ENCODE results near the gene IFNLR1. TPM values are rescaled to one million over a fixed set of nuclear protein-coding genes. Genes with fewer than 3 reads are reported as not detected.

The IFNLR1 gene
- total and polyA plus RNA-seq, 3 donors from 2014 or later, result 0.63 to 1.6 (median 1.5) TPM

DNA sequence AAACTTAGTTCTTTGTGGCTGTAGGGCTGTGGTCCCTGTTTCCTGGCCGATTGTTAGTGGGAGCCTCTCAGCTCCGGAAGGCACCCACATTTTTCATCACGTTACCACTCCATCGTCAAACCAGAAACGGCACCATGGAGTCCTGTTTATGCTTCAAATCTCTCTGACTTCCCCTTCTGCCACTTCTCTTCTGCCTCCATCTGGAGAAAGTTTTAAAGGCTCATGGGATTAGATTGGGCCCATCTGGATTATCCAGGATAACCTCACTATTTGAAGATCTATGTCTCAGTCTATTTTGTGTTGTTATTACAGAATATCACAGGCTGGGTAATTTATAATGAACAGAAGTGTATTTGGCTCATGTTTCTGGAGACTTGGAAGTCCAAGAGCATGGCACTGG, 24.9 kb downstream of the IFNLR1 start:
- Histone ChIP-seq H3K36me3 (ENCODE audit: low read depth, missing control alignments) (no peaks in the 10 kb centered on the region), H3K27ac (no peak overlapping the region), H3K4me1 (no peaks in the 10 kb centered on the region), H3K4me3 (no peak overlapping the region), H3K9me3 (no peaks in the 10 kb centered on the region), H3K27me3 (no peaks in the 10 kb centered on the region)
- no peak for DNase-seq
- 90 to 93% methylated on average over 5 of the region's 5 CpGs for WGBS, 2 donors
- intact Hi-C loops (cut with DNase I; ENCODE audit: low total_unique reads), result no loop called here
- TF ChIP-seq, protein P1, sequence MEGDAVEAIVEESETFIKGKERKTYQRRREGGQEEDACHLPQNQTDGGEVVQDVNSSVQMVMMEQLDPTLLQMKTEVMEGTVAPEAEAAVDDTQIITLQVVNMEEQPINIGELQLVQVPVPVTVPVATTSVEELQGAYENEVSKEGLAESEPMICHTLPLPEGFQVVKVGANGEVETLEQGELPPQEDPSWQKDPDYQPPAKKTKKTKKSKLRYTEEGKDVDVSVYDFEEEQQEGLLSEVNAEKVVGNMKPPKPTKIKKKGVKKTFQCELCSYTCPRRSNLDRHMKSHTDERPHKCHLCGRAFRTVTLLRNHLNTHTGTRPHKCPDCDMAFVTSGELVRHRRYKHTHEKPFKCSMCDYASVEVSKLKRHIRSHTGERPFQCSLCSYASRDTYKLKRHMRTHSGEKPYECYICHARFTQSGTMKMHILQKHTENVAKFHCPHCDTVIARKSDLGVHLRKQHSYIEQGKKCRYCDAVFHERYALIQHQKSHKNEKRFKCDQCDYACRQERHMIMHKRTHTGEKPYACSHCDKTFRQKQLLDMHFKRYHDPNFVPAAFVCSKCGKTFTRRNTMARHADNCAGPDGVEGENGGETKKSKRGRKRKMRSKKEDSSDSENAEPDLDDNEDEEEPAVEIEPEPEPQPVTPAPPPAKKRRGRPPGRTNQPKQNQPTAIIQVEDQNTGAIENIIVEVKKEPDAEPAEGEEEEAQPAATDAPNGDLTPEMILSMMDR (IDR thresholded peaks at IDR 0.05), result no peak
- no peak for TF ChIP-seq POLR2A (IDR thresholded peaks at IDR 0.05)

DNA sequence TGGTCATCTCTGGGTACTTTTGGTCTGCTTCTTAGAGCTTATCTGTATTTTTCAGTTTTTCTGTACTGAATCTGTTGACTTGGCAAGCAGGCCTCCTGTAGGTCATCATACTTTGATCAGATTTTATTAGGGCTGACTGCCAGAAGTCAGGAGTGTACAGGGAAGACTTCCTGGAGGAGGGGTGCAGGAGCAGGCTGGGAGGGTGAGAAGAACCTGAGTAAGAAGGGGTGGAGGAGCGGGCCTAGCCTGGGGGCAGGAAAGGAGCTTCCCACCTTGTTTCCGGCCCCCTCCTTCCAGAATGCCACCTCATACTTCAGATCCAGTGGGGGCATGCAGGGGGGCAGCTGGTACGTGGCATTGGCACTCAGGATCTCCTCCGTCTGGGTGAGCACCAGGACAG, 25.8 kb downstream of the IFNLR1 start:
- 90 to 96% methylated on average over 3 to 4 of the region's 4 CpGs for WGBS, 2 donors
- no peaks in the 10 kb centered on the region for H3K9me3 ChIP-seq
- no peaks in the 10 kb centered on the region for H3K4me1 ChIP-seq
- no peak for DNase-seq
- no peak overlapping the region for H3K4me3 ChIP-seq
- TF ChIP-seq, protein P1 (IDR thresholded peaks at IDR 0.05), result no peak
- TF ChIP-seq POLR2A (IDR thresholded peaks at IDR 0.05), result no peak
- no peak overlapping the region for H3K27ac ChIP-seq
- H3K27me3 ChIP-seq, result no peaks in the 10 kb centered on the region
- no peaks in the 10 kb centered on the region for H3K36me3 ChIP-seq (ENCODE audit: low read depth, missing control alignments)
- intact Hi-C loops (cut with DNase I; ENCODE audit: low total_unique reads), result no loop called here

DNA sequence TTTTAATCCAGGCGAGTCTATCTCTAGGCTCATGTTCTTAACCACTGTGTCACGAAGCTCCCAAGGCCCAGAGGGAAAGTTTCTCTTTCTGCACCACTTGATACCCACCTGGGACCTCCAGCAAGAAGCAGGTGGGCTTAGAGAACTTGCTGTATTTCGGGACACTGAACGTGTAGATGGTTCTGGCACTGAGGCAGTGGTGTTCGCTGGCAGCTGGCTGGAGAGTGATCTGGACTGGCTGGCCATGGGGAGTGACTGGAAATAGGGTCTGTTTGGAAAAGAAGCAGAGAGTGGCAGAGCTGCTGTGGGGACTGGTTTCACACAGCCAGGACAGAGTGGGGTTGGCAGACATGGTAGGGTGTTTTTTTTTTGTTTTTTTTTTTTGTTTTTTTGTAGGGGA, 27.7 kb downstream of the IFNLR1 start:
- intact Hi-C loops (cut with DNase I; ENCODE audit: low total_unique reads), result no loop called here
- no peak for DNase-seq
- no peaks in the 10 kb centered on the region for H3K36me3 ChIP-seq (ENCODE audit: low read depth, missing control alignments)
- H3K9me3 ChIP-seq, result no peaks in the 10 kb centered on the region
- H3K4me3 ChIP-seq, result no peak overlapping the region
- H3K27me3 ChIP-seq, result no peaks in the 10 kb centered on the region
- WGBS, 2 donors, result 91 to 94% methylated on average over 5 of the region's 5 CpGs
- H3K4me1 ChIP-seq, result no peaks in the 10 kb centered on the region
- no peak overlapping the region for H3K27ac ChIP-seq
- no peak for TF ChIP-seq POLR2A (IDR thresholded peaks at IDR 0.05)
- TF ChIP-seq, protein P1 (IDR thresholded peaks at IDR 0.05), result no peak

DNA sequence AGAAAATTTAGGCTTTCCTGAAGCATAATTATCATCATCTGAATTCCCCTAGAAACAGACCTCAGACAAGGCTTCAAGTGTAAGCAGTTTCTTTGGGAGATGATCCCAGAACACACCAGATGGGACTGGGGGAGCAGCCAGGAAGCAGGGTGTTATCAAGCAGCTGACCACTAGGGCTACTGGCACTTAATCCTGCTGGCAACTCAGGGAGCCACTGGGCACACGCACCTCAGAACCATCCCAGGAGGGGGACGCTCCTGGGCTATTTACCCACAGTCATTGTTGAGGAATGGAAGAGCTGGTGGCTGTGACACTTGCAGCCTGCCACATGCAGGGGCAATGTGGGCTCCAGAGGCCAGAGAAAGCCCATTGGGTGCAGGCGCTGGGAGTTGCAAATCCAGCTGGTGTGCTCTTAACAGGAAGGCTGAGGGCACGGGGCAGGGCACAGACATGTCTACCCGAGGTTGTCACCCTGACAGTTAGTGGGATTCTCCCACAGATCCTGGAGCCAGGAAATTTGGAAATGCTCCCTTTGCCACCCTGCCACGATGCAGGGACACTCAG, 29.1 kb downstream of the IFNLR1 start:
- 84 to 86% methylated on average over 6 of the region's 6 CpGs for WGBS, 2 donors
- no peak for DNase-seq

More for the DNA sequence above, 29.1 kb downstream of the IFNLR1 start:
- no peaks in the 10 kb centered on the region for H3K27me3 ChIP-seq
- no peaks in the 10 kb centered on the region for H3K9me3 ChIP-seq
- no peaks in the 10 kb centered on the region for H3K4me1 ChIP-seq
- no peaks in the 10 kb centered on the region for H3K36me3 ChIP-seq (ENCODE audit: low read depth, missing control alignments)
- TF ChIP-seq, protein P1 (IDR thresholded peaks at IDR 0.05), result peak in 1 of 3 experiments; percentile 8
- TF ChIP-seq POLR2A (IDR thresholded peaks at IDR 0.05), result no peak
- H3K4me3 ChIP-seq, result no peak overlapping the region
- intact Hi-C loops (cut with DNase I; ENCODE audit: low total_unique reads), result no loop called here
- H3K27ac ChIP-seq, result no peak overlapping the region

Data from testis (tissue), 3 donors.